Tibial nerve (tissue), 4 donors: ENCODE results near the gene CC2D2A.

Experiments
- EP300 ChIP-seq, 2 donors: sonication (generic); formaldehyde crosslinking; IDR thresholded peaks; one replicate each; pipeline ENCODE4 v1.6.1; 2017; ENCODE audit warnings: antibody characterized with exemption in 2 of 2, mild to moderate bottlenecking in 1 of 2
- POLR2A ChIP-seq, 2 donors: fragments of 450-650 bp; IDR thresholded peaks; one replicate each; pipeline ENCODE4 v1.6.1; 2017; ENCODE audit warnings: antibody characterized with exemption in 2 of 2, mild to moderate bottlenecking in 2 of 2, moderate library complexity in 2 of 2
- TF ChIP-seq, protein P1 (sequence below), 5 experiments: fragments of 200-600 bp in 3 of 5; fragments of 450-650 bp in 2 of 5; sonication (generic) in 3 of 5; IDR thresholded peaks; one replicate each; pipeline ENCODE4 v1.5.1; 2016 to 2019; ENCODE audit warnings: antibody characterized with exemption in 5 of 5, mild to moderate bottlenecking in 3 of 5, moderate library complexity in 2 of 5

DNA sequence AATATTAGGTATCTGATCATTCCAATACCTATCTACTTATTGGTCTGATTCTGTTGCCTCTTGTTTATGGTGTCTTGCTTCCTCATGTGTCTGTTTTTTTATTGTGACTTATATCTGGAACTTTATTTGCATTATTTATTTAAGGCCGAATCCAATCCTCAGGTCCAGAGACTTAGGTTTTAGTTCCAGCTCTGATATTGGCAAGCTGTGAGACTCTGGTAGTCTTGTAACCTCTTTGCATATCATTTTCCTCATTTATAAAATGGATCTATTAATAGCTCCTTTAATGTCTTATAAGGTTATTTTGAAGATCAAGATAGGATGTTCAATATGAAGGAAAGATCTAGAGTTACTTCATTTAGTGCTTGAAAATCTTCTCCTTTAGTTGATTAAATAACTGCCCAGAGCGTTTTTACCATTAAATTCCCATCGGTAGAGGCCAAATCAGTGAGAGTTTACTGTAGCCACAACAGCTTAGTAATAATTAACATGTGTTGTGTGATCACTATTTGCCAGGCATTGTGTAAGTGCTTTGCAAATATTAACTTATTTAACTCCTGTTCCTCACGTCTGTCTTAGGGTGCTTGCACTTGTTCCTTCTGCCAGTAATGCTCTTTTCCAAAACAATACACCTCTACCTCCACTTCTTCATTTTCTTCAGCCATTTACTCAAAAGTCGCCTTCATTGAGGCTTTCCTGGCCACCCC, 82.2 kb downstream of the CC2D2A start:
- TF ChIP-seq POLR2A (IDR thresholded peaks at IDR 0.05) (no peak), EP300 (IDR thresholded peaks at IDR 0.05) (no peak)
- TF ChIP-seq, protein P1, sequence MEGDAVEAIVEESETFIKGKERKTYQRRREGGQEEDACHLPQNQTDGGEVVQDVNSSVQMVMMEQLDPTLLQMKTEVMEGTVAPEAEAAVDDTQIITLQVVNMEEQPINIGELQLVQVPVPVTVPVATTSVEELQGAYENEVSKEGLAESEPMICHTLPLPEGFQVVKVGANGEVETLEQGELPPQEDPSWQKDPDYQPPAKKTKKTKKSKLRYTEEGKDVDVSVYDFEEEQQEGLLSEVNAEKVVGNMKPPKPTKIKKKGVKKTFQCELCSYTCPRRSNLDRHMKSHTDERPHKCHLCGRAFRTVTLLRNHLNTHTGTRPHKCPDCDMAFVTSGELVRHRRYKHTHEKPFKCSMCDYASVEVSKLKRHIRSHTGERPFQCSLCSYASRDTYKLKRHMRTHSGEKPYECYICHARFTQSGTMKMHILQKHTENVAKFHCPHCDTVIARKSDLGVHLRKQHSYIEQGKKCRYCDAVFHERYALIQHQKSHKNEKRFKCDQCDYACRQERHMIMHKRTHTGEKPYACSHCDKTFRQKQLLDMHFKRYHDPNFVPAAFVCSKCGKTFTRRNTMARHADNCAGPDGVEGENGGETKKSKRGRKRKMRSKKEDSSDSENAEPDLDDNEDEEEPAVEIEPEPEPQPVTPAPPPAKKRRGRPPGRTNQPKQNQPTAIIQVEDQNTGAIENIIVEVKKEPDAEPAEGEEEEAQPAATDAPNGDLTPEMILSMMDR (IDR thresholded peaks at IDR 0.05) = no peak
